GM18526 (cell line): ENCODE results near the gene SIM1.

ENCODE experiments used
- POLR2A ChIP-seq: IDR thresholded peaks from 3 replicates; pipeline ENCODE4 v1.6.1; 2011; ENCODE audit not compliant: insufficient read length; ENCODE audit errors: extremely low read depth

SIM1 gene

DNA sequence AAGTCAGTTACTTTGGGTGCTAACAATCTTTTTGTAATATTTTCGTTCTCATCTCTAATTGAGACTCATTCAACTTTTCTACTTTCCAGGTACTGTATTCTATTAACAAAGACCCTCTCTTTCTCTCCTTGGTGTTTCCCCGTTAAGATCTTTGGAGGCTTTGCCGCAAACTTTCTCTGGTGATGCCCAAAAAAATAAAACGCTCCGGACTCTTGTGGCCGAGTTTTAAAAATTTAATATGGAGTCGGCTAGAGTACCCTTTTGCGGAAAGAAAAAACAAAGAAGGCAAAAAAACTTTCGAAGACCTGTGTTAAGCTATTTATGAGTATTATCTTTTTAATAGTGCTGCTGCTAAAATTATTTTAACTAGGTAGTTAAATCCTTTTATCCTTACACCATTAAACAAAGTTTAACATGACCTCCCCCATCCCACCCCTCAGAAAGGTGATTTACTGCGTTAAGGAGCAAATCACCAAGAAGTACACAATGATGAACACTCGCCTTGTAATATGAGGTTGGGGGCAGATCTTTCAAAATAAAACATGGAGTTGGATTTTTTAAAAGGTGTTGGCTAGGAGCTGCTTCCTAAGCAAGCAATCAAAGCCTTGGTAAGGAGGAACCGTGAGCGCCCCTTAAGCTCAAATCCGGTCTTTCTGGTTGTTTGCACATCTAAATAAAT is 10.0 kb downstream of the SIM1 start:
- no peak for TF ChIP-seq POLR2A

DNA sequence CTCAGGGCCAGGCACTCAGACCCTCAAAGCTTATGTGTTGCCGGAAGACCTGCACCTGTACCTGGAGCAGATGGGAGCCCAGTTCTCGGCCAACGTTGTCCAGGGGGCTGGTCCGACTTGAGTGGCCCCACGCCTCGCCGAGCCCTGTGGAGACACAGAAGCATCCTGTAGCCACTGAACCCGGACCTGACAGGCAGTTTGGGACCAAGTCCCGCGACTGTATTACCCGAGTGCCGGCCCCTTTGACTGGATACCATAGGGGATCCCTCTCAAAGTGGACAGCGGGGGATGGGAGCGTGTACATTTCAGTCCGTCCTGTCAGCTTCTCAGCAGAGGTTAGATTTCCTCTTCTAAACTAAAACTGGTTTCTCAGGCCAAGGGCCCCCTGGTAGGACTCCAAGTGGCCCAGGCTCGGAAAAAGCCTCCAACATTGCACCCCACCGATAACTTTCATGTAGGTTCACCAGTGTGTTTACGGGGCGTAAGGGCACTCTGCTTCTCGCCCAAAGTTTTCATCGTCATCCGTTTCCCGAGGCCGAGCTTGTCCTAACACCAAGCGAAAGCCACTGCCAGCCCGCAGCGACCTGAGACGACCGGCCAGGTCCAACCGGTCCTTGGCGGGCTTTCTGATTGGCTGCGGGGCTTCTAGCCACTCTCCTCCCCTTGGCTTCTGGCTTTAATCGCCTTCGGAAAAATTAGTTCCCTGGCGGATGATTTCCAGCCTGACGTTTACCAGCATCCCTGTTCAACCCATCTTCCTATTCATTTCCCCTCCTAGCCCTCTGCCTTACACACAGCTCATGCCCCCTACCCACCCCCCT is 10.8 kb downstream of the SIM1 start:
- no peak for TF ChIP-seq POLR2A

DNA sequence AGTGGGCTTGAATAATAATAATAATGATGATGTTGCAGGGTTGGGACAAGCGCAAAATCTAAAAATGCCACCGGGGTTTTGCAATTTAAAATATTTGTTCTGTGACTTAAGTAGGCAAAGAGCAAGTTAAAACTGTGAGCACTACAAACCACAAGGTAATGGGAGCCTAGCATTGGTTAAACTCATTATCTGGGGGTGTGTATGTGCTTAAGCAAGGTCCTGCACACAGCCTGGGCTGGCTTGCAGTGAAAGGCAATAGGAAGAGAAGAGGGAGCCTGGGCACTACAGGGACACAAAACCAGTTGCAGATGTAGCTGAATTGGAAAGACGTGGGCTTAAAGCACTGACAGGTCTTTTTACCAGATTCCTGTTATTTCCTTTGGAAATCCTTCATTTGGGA is 11.7 kb downstream of the SIM1 start:
- no peak for TF ChIP-seq POLR2A

DNA sequence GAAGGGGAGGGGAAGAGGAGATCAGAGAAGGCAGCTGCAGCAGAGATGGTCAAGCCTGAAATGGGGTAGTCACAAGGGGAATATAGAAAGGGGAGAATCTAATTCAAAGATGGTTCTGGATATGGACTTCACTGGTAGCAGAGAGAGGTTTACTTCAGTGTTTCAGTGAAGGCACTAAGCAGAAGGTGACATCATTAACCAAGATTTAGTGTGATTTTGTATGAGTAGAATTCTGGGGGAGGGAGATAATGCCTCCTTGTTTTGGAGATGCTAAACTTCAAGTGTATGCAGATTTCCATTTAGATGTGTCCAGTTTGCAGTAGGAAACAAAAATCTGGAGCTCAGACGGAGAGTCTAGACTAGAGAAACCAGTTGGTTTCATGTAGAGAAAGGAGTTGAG is 13.1 kb downstream of the SIM1 start:
- no peak for TF ChIP-seq POLR2A

DNA sequence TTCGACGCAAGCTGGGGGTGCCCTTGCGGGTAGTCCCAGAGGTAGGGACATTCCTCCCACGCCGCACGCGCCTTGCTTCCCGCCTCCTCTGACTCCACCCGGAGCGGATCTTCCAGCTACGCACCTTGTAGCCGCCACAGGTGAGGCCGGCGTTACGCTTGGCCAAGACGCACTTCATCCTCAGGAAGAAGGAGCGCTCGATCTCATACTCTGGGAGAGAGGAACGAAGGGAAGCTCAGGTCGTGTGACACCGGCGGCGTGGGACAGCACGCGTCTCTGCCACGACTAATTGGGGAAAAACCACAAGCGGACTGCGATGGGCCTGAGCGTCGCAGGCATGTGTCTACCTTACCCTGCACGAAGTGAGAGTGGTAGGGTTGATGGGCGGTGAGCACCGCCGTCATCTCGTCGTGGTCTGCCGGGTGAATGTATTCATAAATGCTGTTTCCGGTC is 15.5 kb downstream of the SIM1 start:
- TF ChIP-seq POLR2A, result no peak

DNA sequence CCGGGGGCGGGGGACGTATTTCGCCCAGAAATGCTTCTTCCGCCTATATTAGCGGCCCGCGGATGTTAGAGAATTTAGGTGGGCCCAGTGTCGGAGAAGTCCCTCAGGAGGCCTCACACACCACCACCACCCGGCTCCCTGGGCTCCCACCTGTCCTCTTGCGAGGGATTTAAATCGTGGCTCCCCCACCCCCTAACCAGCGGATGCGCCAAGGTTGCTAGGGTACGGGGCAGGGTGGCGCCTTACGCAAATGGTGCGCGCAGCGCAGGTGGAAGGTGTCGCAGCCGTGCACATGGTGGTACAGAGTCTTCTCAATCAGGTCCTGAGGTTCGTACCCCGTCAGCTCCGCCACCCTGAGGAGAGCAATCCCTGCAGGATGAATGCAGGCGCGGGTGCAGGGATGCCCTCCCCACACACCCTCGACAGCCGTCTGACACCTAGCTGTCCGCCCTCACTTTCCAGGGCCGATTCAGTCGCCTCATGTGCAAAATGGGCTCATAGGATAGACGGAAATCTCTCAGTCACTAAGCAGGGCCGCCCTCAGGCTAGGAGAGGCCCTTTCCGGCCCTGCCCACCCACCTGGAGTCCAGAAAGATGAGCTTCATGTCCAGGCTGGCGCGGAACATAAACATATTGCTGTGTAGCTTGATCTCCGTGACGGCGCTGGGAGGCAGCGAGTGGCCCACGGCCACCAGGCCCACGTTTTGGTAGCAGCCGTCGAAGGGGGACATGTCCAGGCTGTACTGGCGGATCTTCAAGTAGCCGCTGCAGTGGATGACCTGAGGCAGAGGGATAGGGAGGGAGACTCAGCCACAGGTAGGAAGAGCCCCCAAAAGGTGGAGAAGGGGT is 16.6 kb downstream of the SIM1 start:
- no peak for TF ChIP-seq POLR2A

DNA sequence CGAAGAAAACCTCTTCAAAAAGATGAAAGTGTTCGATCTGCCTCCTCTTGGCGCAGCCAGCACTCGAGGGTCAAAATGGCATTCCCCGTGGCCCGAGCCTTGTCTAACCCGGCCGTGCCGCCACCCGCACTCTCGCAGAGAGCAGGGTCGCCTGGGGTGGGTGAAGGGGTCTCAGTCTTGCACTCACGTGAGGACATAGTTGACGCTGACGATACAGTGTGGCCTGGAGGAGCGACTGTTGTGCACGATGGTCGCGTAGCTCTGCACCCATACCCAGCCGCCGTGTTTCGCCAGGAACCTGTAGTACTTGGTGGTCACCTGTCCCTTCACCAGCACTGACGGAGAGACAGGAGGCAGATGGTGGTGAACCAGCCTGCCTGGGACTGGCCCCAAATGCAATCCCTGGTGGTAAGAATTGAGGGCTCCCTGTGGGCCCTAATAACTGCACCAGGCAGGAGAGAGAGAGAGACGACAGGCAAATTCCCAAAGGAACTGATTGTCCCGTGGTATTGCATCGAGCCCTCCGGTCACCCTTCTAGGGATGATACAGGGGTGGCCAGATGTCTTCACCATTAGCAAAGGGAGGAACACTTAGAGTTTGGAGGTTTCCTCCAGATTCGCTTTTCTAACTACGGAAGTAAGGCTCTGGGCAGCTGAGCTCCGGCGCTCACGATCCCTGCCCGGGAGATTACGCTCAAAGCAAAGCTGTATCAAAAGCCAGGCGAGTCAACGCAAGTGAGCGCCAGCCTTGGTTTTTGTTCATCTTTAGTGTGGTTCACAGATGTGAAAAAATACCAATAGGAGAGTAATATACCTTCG is 17.4 kb downstream of the SIM1 start:
- TF ChIP-seq POLR2A, result no peak

DNA sequence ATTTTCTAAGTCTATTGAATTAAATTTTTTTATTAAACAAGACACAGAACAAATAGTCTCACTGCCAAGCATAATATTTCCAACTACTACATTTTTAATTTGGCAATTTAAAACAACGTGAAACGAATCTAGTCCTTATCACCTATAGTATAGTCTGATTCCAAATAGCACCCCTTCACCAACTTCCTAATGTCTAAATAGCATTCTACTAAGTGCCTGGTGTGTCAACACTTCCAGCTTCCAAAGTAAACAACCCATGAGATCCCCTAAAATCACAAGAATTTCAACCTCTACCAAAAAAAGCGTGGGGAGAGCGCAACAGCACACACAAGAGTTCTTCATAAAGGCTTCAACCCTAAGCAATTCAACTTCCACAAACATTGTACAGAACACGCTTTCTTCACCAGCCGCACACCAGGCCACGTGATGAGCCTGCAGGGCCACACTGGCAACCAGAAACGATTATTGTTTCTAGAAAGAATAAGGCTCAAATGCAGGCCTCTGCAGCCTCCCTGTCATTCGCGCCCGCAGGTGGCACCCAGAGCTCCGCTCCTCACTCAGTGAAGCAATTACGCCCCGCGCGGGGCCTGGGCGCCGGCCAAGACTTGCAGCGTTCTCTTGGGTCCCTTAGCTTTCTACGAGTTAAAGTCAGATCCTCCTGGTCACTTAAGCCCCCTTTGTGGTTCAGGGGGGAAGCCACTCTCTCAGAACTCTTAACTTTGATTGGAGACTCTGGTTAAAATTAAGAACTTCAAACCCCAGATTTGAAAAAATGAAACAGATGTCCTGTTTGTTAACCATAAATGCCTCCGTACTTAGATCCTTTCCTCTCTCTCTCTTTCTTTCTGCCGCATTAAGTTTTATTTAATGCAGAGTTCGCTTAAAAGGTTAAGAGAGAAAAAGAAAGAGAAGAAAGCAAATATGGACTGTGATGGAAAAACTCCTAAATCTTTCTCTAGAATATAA is 18.3 kb downstream of the SIM1 start:
- no peak for TF ChIP-seq POLR2A

DNA sequence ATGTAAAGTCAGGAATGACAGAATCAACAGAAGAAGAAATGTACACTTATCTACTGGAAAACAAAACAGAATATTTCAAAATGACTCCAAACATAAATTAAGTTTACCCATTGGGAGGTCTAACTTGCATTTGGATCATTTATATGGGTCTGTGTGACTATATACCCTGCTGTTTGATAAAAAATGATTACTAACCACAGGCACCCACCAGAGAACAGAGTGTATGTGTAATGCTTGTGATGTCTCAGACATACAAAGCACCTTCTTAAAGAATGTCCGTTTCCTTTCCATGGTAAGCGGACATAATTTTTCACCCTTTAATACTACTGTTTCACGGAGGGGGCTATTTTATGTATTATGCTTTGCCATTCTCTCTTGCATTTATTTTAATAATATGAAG is 19.2 kb downstream of the SIM1 start:
- TF ChIP-seq POLR2A, result no peak

DNA sequence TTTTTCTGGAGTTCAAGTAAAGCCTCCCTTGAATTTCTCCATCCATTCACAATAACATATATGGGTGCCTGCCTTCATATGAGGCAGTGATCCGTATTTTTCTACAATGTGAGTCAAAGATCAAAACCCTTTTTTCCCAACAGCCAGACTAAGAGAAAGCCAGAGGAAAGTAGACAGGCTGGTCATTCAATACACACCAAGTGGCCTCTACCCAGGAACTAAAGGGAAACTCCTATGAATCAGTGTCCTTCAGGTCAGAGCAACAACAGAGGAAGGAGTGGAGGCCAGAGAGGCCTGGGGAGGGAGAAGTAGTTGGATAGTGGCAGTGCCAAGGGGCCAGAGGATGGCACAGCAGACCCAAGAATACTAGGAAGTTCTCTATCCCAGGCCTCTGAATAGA is 23.8 kb downstream of the SIM1 start:
- no peak for TF ChIP-seq POLR2A

DNA sequence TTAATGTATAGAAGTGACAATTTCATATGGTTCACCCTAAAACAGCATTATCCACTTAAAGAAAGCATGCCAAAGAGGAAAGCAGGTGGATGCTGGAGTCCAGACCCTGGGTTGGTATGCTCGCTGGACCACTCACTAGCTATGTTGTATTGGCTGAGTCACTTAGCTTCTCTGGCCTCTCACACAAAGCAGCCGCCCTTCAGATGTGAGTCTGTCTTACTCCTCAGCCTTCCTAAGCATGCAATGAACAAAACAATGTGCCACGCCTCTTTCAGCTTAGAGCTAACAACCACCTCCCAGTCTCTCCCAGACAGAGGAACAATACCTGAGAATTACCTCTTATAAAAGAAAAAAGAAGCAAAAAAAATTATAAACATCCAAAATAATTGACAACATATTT is 29.4 kb downstream of the SIM1 start:
- no peak for TF ChIP-seq POLR2A

DNA sequence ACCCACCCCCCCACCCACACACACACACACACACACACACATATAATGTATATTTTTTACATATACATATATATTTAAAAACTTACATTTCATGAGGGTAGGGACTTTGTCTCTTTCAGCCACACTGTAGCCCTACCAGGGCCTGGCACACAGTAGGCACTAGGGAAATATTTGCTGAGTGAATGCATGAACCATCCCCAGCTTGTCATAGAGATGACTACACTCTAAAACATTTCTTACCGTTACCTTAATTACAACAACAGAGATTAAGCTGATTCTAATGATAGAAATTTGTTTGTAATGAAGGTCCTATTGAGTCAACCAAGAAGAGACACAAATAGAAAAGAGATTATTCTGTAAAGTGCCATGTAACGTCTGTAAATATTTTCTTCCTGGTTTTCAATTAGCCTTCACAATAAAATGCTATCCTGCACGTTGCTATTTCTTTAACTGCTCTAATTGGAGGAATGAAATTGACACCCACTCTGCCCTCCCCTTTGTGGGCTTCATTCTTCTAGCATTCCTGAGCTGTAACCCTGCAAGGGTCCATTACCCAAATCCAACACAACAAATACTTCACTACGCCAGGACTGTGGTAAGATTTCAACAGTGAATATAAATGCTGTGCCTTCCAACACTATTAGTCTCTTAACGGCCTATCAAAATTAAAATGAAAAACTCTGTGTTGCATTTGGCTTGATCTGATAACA is 30.8 kb downstream of the SIM1 start:
- TF ChIP-seq POLR2A, result no peak

DNA sequence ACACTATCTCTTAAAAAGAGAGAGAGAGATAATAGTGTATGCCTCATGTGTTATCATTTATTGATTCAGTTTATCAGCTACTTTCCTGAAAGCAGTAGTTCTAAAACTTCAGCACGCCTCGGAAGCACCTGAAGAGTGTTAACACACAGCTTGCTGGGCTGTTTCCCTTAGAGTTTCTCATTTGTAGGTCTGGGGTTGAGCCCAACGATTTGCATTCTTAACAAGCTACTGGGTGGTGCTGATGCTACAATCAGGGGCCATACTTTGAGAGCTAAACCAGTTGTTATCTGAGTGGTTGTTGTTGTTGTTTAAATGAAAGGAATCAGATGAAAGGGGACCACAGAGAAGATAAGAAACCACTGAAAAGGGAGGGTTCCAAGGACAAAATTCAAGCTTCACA is 32.6 kb downstream of the SIM1 start:
- no peak for TF ChIP-seq POLR2A

DNA sequence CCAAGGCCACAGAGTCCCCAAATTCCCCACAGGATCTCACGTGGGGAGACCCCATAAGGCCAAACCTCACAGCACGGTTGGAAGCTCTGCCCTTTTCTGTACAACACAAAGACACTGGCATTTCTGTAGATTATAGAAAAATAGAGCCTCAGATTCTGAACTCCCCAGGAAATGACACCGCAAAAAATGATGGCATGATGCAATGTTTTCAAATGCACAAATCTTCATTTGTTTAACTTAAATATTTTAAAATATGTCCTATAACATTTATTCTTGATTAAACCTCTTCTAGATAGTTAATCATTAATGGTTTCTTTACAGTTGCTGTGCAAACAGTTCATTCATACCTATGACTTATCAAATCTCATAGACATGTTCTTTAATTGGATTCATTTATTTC is 33.8 kb downstream of the SIM1 start:
- TF ChIP-seq POLR2A, result no peak

DNA sequence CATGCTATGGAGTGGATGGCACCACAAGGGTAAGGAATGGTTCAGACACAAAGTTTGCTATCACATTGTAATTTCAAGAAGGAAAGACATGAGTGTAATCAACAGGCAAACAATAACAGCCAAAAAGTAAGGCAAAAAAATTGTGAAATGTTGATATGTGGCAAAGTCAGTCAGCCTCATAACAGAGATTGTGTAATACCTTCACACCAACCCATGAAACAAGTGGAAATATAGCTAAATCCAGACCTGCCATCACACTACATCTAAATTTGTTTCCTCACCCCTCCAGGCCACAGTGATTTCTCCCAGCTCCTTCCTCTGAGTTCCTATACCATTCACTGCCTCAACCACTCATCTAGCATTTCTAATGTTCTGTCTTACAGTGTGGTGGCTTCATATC is 37.3 kb downstream of the SIM1 start:
- TF ChIP-seq POLR2A, result no peak
